ENCODE data around the gene MITF. TPM values are rescaled to one million over a fixed set of nuclear protein-coding genes. Genes with fewer than 3 reads are reported as not detected.
A peak's percentile ranks its signal among the peaks of the same experiment; 100 is the strongest.

Gene MITF
- total and polyA plus RNA-seq, 2 of the 4 experiments (the other 2 are of a cell fraction) = 6.5 to 16.7 TPM

DNA sequence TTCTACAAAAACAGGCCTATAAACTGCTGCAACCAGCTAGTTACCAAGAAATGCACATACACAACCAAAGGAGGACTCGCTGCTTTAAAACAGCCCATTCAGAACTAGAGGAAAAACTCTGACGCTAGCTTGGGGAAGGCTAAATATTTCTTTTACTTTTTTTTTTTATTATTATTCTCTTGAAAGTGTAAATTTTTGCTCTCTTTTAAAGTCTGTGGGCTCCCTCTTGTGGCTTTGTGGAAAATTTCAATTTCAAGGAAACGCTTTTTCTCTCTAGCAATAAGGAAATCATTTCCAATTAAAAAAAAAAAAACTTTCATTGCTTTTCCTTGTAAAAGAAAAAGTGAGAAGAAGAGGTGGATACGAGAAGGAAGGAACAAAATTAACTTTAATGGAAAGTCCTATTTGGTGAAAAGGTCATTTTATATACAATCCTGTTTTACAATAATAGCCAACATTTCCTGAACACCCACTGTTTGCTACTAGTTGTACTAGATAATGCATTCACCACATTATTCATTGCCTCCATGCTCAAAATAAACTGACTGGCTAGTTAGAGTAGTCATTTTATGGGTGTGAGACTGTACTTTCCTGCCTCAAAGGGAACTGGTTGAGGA, 209.1 kb downstream of the MITF start:
- no peaks in the 10 kb centered on the region for H3K9me3 ChIP-seq (ENCODE audit: control insufficient read depth, insufficient read depth, low read length)
- POLR2A ChIA-PET (ENCODE audit: unreplicated experiment) = no interaction called here

More for the DNA sequence above, 209.1 kb downstream of the MITF start:
- no peak overlapping the region for H2AFZ ChIP-seq (replicated peaks; ENCODE audit: low read length, poor library complexity)
- no peaks in the 10 kb centered on the region; the same call in 1 of the 2 replicates for H3K9me1 ChIP-seq (ENCODE audit: insufficient read depth, low read length)
- peak overlapping the region; percentile 57; the same call in 1 of the 2 replicates for H2AK5ac ChIP-seq (ENCODE audit: low read depth, low read length)
- no peak overlapping the region for H3K4me3 ChIP-seq (ENCODE audit: insufficient read depth, low read depth, low read length)
- H3K27me3 ChIP-seq (ENCODE audit: control insufficient read depth, insufficient read depth, low read length) = no peaks in the 10 kb centered on the region
- H3K4me2 ChIP-seq (ENCODE audit: low read depth, low read length) = peak overlapping the region; percentile 71; the same call in 1 of the 2 replicates
- peak overlapping the region; percentile 98 for H3K18ac ChIP-seq (ENCODE audit: low read depth, low read length)
- peaks cover 4% of the 10 kb centered on the region for H3K4me1 ChIP-seq (ENCODE audit: control insufficient read depth, insufficient read depth, low read length)
- no TSS peak for BruUV-seq (replicated peaks)
- H4K91ac ChIP-seq (ENCODE audit: insufficient read depth, low read depth, low read length) = peak overlapping the region; percentile 84
- ATAC-seq (ENCODE audit: low read depth) (peak; percentile 59), DNase-seq (peak; percentile 66)
- peak overlapping the region; percentile 65; the same call in 1 of the 2 replicates for H3K4ac ChIP-seq (ENCODE audit: low read depth, low read length)
- CTCF ChIA-PET = interaction anchor here (0.6 to 1.1 kb wide), 9 partner anchors 11 to 793 kb away, joined by 3 to 7 read pairs (median 3); no protein-coding TSS in a partner anchor
- H3K79me1 ChIP-seq (ENCODE audit: low read depth in 1 of 2, low read length in 2 of 2) = peaks cover 0 to 6% of the 10 kb centered on the region in 2 experiments; a peak in 1 of 4 replicates
- TF ChIP-seq RAD21 (IDR thresholded peaks at IDR 0.05; ENCODE audit: low read length) (peak; percentile 77), SMC3 (IDR thresholded peaks at IDR 0.05; ENCODE audit: low read depth, low read length) (peak; percentile 74)
- TF ChIP-seq, protein P1, sequence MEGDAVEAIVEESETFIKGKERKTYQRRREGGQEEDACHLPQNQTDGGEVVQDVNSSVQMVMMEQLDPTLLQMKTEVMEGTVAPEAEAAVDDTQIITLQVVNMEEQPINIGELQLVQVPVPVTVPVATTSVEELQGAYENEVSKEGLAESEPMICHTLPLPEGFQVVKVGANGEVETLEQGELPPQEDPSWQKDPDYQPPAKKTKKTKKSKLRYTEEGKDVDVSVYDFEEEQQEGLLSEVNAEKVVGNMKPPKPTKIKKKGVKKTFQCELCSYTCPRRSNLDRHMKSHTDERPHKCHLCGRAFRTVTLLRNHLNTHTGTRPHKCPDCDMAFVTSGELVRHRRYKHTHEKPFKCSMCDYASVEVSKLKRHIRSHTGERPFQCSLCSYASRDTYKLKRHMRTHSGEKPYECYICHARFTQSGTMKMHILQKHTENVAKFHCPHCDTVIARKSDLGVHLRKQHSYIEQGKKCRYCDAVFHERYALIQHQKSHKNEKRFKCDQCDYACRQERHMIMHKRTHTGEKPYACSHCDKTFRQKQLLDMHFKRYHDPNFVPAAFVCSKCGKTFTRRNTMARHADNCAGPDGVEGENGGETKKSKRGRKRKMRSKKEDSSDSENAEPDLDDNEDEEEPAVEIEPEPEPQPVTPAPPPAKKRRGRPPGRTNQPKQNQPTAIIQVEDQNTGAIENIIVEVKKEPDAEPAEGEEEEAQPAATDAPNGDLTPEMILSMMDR (conservative IDR thresholded peaks at IDR 0.05; ENCODE audit: low read depth, low read length) = peak; percentile 75
- TF ChIP-seq, protein P2, sequence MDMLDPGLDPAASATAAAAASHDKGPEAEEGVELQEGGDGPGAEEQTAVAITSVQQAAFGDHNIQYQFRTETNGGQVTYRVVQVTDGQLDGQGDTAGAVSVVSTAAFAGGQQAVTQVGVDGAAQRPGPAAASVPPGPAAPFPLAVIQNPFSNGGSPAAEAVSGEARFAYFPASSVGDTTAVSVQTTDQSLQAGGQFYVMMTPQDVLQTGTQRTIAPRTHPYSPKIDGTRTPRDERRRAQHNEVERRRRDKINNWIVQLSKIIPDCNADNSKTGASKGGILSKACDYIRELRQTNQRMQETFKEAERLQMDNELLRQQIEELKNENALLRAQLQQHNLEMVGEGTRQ (IDR thresholded peaks at IDR 0.05; ENCODE audit: low read depth, low read length) = no peak
- peak overlapping the region; percentile 77 for H3K14ac ChIP-seq (replicated peaks; ENCODE audit: low read depth, low read length)
- H4K20me1 ChIP-seq (ENCODE audit: insufficient read depth, low read length) = no peaks in the 10 kb centered on the region
- peak overlapping the region; percentile 80 for H2BK5ac ChIP-seq (ENCODE audit: low read depth, low read length, poor library complexity, severe bottlenecking)
- in situ Hi-C loops (cut with MboI; ENCODE audit: low sequenced_read_pairs) = loop anchor here (5.0 to 10.0 kb wide), 2 partner anchors 144 to 256 kb away; no protein-coding TSS in a partner anchor
- intact Hi-C loops (cut with micrococcal nuclease) = loop anchor here (1.0 to 10.0 kb wide), 5 partner anchors 81 to 864 kb away; partner anchors contain the start of genes ARL6IP5 and UBA3
- peak overlapping the region; percentile 26 to 71 for H4K8ac ChIP-seq (ENCODE audit: low read depth in 2 of 2, low read length in 2 of 2)
- no peak overlapping the region for H2AK9ac ChIP-seq (replicated peaks; ENCODE audit: low read depth, low read length, poor library complexity)
- H3K23ac ChIP-seq (ENCODE audit: low read depth, low read length) = peak overlapping the region; percentile 44; the same call in 1 of the 2 replicates
- H2BK120ac ChIP-seq (ENCODE audit: low read depth, low read length) = peak overlapping the region; percentile 92
- H2BK20ac ChIP-seq (ENCODE audit: low read depth, low read length) = peak overlapping the region; percentile 88
- peak overlapping the region; percentile 80 for H3K9ac ChIP-seq (ENCODE audit: low read depth, low read length)
- H3K56ac ChIP-seq (ENCODE audit: extremely low read depth, insufficient read depth, low read length) = no peak overlapping the region; the same call in 1 of the 2 replicates
- dilution Hi-C loops (cut with HindIII; ENCODE audit: low sequenced_read_pairs, unreplicated experiment) = loop anchor here (25.0 kb wide), 1 partner anchor 261 kb away; no protein-coding TSS in a partner anchor
- WGBS, 2 experiments (ENCODE audit: extremely low coverage in 2 of 2, insufficient read length in 1 of 2) = no CpG with 5 or more reads among the region's 4 CpGs
- peaks cover 14% of the 10 kb centered on the region for H3K36me3 ChIP-seq (ENCODE audit: control insufficient read depth, insufficient read depth, low read length)
- H2BK15ac ChIP-seq (ENCODE audit: low read depth, low read length) = peak overlapping the region; percentile 40; the same call in 1 of the 3 replicates
- H4K5ac ChIP-seq (ENCODE audit: low read depth, low read length) = peak overlapping the region; percentile 98
- H3K27ac ChIP-seq (ENCODE audit: insufficient read depth, low read length) = peak overlapping the region; percentile 62

Measured in IMR-90 (cell line).